GM18505 (cell line): ENCODE measurements around the gene IL1RL1.

ENCODE experiments used
- ATAC-seq: cut with Tn5 transposase; IDR thresholded peaks from one replicate; pipeline ENCODE4 v1.9.1; 2021; ENCODE audit not compliant: unreplicated experiment
- POLR2A ChIP-seq: IDR thresholded peaks from 4 replicates; pipeline ENCODE4 v1.6.1; 2011; ENCODE audit warnings: borderline replicate concordance; ENCODE audit not compliant: insufficient read depth, insufficient read length; ENCODE audit errors: extremely low read depth

The IL1RL1 gene

DNA sequence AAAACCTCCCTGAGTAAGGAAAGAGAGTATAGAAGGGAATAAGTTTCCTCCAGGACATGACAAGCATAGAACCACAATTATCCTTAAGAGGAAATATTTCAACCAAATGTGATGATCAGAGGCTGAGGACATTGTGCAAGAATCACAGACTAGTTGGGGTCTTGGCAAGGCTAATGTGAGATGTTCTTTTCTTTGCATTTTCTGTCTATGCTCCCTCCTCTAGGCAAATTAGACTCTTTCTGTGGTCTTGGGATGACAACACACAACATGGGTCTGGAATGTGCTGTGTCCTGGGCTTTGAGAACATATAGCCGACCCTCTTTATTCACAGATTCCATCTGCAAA is 32.0 kb upstream of the IL1RL1 start:
- ATAC-seq, result no peak
- TF ChIP-seq POLR2A, result no peak

GRCh38 chr2:102282678-102283091 is 28.7 kb upstream of the IL1RL1 start:
- ATAC-seq, result no peak
- no peak for TF ChIP-seq POLR2A

DNA sequence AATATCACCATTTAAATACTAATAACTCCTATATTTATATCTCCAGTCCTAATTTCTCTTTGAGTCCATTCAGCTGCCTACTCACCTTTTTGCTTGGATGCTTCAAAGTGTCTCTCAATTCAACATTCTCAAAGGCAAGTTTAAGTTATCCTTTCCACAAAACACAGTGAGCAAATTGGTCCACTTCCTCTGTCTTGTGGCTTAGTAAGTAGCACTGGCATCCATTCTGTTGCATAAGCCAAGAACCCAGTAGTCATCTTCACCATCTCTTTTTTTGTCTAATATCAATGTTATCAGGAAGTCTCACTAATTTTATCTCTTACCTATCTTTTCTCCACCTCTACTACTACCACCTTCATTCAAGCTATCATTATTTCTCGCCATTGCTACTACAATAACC is 27.4 kb upstream of the IL1RL1 start:
- TF ChIP-seq POLR2A, result no peak
- no peak for ATAC-seq

DNA sequence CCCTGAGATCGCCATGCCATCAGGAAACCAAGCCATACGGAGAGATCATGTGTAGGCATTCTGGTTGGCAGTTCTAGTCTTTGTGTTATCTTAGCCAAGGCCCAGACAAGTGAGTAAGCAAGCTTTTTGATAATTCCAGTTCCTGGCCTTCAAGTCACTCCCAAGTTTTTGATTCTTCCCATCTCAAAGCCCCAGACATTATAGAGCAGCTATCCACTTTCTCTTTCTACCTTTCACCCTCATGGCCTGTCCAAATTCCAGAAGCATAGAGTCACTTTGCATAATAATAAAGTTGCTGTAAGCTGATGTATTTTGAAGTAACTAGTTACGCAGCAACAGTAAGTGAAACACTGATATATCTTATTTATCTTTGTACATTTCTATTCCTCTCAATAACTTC is 26.8 kb upstream of the IL1RL1 start:
- ATAC-seq, result no peak
- no peak for TF ChIP-seq POLR2A

DNA sequence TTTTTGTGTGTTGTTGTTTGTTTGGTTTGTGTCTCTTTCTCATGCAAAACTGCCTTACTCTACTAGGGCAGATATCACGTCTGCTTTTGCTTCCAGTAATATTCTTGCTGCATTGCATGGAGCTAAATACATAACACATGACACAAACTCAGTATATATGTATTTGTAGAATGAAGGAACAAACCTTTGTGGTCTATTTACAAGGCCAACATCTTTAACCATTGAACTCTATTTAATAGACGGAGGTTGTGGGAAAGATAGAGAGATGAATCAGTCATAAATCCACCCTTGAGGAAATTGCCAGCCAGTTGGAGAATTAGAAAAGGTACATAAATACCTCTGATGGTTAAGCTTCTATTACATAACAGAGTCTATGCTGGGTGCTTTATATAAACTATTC is 26.0 kb upstream of the IL1RL1 start:
- ATAC-seq, result no peak
- TF ChIP-seq POLR2A, result no peak

- ATAC-seq, result no peak
- no peak for TF ChIP-seq POLR2A
These were observed 25.3 kb upstream of the IL1RL1 start for GRCh38 chr2:102286041-102286440.

DNA sequence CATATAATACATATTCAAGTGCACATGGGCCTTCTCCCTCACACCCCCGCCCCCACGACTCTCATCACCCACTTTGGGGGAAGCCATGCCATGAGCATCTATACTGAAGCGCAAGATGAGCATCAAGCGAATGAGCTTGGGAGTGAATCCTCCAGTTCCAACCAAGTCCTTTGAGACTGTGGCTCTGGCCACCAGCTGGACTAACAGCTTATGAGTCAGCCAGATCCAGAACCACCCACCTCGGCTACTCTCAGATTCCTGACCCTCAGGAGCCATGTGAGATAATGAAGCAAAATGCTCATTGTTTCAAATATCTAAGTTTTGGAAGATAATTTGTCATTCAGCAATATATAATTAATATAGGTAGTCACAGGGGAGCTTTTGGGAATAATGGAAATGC is 22.2 kb upstream of the IL1RL1 start:
- no peak for TF ChIP-seq POLR2A
- ATAC-seq, result no peak

GRCh38 chr2:102290594-102290993 is 20.8 kb upstream of the IL1RL1 start:
- TF ChIP-seq POLR2A, result no peak
- no peak for ATAC-seq

DNA sequence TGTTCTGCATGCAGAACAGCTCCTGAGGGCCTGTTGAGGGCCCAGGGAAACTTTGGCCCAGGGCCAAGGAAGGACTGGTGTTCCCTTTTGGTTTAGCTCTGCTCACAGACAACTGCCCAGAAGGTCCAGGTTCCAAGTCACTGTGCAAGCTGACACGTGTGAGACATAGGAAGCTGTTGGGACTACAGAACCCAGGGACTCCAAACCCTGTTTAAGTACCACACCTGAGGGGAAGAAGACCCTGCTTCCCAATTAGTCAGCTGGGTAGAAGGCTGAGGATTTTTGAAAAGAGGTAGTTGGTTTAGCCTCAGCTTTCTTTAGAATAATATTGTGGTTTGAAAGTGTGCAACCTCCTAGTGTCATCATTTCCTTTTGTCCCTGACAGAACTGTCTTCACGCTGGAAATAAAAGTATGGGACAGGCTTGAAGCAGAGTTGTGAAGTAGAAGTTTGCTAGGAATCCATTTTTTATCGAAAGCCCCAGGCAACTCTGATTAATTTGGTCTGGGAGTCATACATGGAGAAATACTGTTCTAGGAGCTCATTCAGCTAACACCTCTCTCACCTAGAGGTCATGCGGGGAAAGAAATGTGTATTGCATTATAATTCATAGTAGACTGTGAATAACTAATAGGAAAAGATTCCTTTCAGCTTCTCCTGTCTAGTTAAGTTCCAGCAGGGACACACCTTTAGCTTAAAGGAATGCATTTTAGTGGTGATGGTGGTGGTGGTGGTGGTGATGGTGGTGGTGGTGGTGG is 19.9 kb upstream of the IL1RL1 start:
- no peak for ATAC-seq
- no peak for TF ChIP-seq POLR2A

GRCh38 chr2:102294802-102295489 is 16.4 kb upstream of the IL1RL1 start:
- no peak for TF ChIP-seq POLR2A
- no peak for ATAC-seq

- ATAC-seq, result no peak
- no peak for TF ChIP-seq POLR2A
These were observed 15.8 kb upstream of the IL1RL1 start for GRCh38 chr2:102295566-102295965.

- ATAC-seq, result no peak
- TF ChIP-seq POLR2A, result no peak
These were observed 14.9 kb upstream of the IL1RL1 start for GRCh38 chr2:102296449-102296848.

DNA sequence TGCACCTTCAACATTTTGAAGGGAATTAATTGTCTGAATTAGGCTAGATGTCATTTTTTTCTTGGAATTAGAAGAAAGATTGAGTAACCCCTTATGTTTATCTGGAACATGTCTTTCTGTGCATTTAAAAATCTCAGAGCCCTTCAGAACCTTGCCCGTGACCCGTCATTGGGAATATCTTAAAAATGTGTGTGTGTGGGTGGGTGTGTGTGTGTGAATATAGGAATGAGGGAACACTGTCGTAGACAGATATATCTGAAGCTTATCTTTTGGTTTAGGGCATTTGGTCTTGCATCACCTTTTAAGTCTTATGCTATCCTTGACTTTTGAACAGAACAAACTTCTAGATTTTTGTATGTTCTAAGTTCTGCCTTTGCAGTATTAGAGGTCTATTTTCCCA is 13.5 kb upstream of the IL1RL1 start:
- TF ChIP-seq POLR2A, result no peak
- no peak for ATAC-seq

DNA sequence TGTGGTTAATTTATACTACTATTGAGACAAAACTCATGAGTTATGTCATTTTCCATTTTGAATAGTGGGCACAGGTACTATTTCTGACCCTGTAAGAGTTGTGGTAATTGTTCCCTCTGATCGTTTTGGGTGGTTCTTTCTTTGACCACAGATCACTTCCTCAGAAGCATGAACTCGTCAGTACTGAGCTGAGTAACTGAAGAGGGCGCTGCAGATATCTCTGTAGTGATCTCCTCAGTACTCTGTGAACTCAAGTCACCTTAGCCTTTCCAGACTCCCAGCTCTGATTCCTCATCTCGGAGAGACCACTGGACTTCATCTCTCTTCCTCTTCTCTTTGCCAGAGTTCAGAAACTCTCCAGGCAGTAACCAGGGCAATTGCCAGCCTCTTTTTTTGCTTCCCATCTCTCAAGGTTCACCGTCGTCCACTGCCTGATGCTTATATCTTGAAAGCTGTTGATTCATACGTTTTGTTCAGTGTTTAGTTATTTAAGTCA is 9.4 kb upstream of the IL1RL1 start:
- no peak for TF ChIP-seq POLR2A
- peak; percentile 90 for ATAC-seq
